ENCODE results near the gene AFF3.

- TF ChIP-seq CTCF (IDR thresholded peaks at IDR 0.05; ENCODE audit: extremely low read depth in 1 of 2, insufficient read depth in 1 of 2, low read depth in 1 of 2, low read length in 2 of 2) (no peak), MYC (IDR thresholded peaks at IDR 0.05; ENCODE audit: low read depth, low read length) (no peak)
Observed at GRCh38 chr2:99569386-99569785, 573.0 kb downstream of the AFF3 start.
